Ascending aorta (tissue), 2 donors: ENCODE results near the gene SYNGR4. TPM values are rescaled to one million over a fixed set of nuclear protein-coding genes. Genes with fewer than 3 reads are reported as not detected.

Experiments used
- DNase-seq, 2 donors: peaks; one replicate each; pipeline ENCODE4 v3.0.0-alpha.2; 2019; ENCODE audit warnings: low spot score in 2 of 2
- H3K27ac ChIP-seq, 2 donors: fragments of 200-600 bp; sonication (generic); one replicate each; pipeline ENCODE4 v1.5.1; 2016 to 2017; ENCODE audit warnings: mild to moderate bottlenecking in 1 of 2
- H3K27me3 ChIP-seq: fragments of 200-600 bp; sonication (generic); one replicate; pipeline ENCODE4 v1.5.1; 2017
- H3K36me3 ChIP-seq, 2 donors: fragments of 200-600 bp; sonication (generic); one replicate each; pipeline ENCODE4 v1.5.1; 2016
- H3K4me1 ChIP-seq, 2 donors: fragments of 200-600 bp; sonication (generic); one replicate each; pipeline ENCODE4 v1.5.1; 2016 to 2017; ENCODE audit warnings: mild to moderate bottlenecking in 1 of 2
- H3K4me3 ChIP-seq, 2 donors: fragments of 200-600 bp; sonication (generic); one replicate each; pipeline ENCODE4 v1.5.1; 2016 to 2017; ENCODE audit warnings: mild to moderate bottlenecking in 1 of 2
- H3K9me3 ChIP-seq, 2 donors: fragments of 200-600 bp; sonication (generic); one replicate each; pipeline ENCODE4 v1.5.1; 2016
- CTCF ChIP-seq, 3 experiments: fragments of 200-600 bp in 2 of 3; fragments of 450-650 bp in 1 of 3; sonication (generic) in 2 of 3; IDR thresholded peaks; one replicate each; pipeline ENCODE4 v1.5.1; 2016 to 2019; ENCODE audit warnings: antibody characterized with exemption in 3 of 3, mild to moderate bottlenecking in 1 of 3, moderate library complexity in 1 of 3
- intact Hi-C: fragments of 100-400 bp; cut with DNase I; formaldehyde crosslinking; loops from one replicate; pipeline ENCODE4 v1.15.1; 2023
- total RNA-seq: library from RNA; depleted of rRNA; stranded (reverse); fragments of >200 nt; gene quantifications from one replicate; pipeline ENCODE4 v1.1.0, GENCODE V29; 2016

Gene SYNGR4
- total RNA-seq, 1 donor from 2014 or later, result not detected

GRCh38 chr19:48379058-48379457, 14.9 kb downstream of the SYNGR4 start:
- no peak for TF ChIP-seq CTCF (IDR thresholded peaks at IDR 0.05)
- peaks cover 20 to 29% of the 10 kb centered on the region in 2 donors for H3K36me3 ChIP-seq
- intact Hi-C loops, result no loop called here
- no peaks in the 10 kb centered on the region for H3K9me3 ChIP-seq
- H3K27me3 ChIP-seq, result no peaks in the 10 kb centered on the region
- no peak for DNase-seq
- no peak overlapping the region for H3K4me3 ChIP-seq
- no peaks in the 10 kb centered on the region for H3K4me1 ChIP-seq
- H3K27ac ChIP-seq, result no peak overlapping the region

- no peaks in the 10 kb centered on the region for H3K4me1 ChIP-seq
- no peak for DNase-seq
- peaks cover 42 to 52% of the 10 kb centered on the region in 2 donors for H3K36me3 ChIP-seq
- no peaks in the 10 kb centered on the region for H3K27me3 ChIP-seq
- no peaks in the 10 kb centered on the region for H3K9me3 ChIP-seq
- TF ChIP-seq CTCF (IDR thresholded peaks at IDR 0.05), result no peak
- intact Hi-C loops, result no loop called here
- H3K27ac ChIP-seq, result no peak overlapping the region
- H3K4me3 ChIP-seq, result no peak overlapping the region
Observed at GRCh38 chr19:48381178-48381950, 17.2 kb downstream of the SYNGR4 start.

- intact Hi-C loops, result no loop called here
- H3K4me3 ChIP-seq, result no peak overlapping the region
- DNase-seq, result no peak
- no peaks in the 10 kb centered on the region for H3K4me1 ChIP-seq
- H3K27ac ChIP-seq, result no peak overlapping the region
- TF ChIP-seq CTCF (IDR thresholded peaks at IDR 0.05), result no peak
- no peaks in the 10 kb centered on the region for H3K27me3 ChIP-seq
- H3K9me3 ChIP-seq, result no peaks in the 10 kb centered on the region
- H3K36me3 ChIP-seq, result peaks cover 51 to 61% of the 10 kb centered on the region in 2 donors
Observed at GRCh38 chr19:48382286-48382685, 18.1 kb downstream of the SYNGR4 start.

GRCh38 chr19:48385461-48386087, 21.4 kb downstream of the SYNGR4 start:
- Histone ChIP-seq H3K27me3 (no peaks in the 10 kb centered on the region), H3K27ac (no peak overlapping the region), H3K9me3 (no peaks in the 10 kb centered on the region), H3K36me3 (peaks cover 66 to 82% of the 10 kb centered on the region in 2 donors), H3K4me3 (no peak overlapping the region), H3K4me1 (peaks cover 0 to 6% of the 10 kb centered on the region in 2 donors)
- TF ChIP-seq CTCF (IDR thresholded peaks at IDR 0.05), result no peak
- intact Hi-C loops, result no loop called here
- DNase-seq, result no peak

GRCh38 chr19:48386981-48387380, 22.8 kb downstream of the SYNGR4 start:
- H3K27ac ChIP-seq, result no peak overlapping the region
- no peaks in the 10 kb centered on the region for H3K27me3 ChIP-seq
- peaks cover 0 to 6% of the 10 kb centered on the region in 2 donors for H3K4me1 ChIP-seq
- H3K36me3 ChIP-seq, result peaks cover 64 to 74% of the 10 kb centered on the region in 2 donors
- TF ChIP-seq CTCF (IDR thresholded peaks at IDR 0.05), result no peak
- H3K4me3 ChIP-seq, result no peak overlapping the region
- intact Hi-C loops, result no loop called here
- no peak for DNase-seq
- H3K9me3 ChIP-seq, result no peaks in the 10 kb centered on the region
